ENCODE data around the gene OGDHL.

The OGDHL gene

GRCh38 chr10:49688261-49688846, 73.8 kb downstream of the OGDHL start:
- no peak for DNase-seq

DNA sequence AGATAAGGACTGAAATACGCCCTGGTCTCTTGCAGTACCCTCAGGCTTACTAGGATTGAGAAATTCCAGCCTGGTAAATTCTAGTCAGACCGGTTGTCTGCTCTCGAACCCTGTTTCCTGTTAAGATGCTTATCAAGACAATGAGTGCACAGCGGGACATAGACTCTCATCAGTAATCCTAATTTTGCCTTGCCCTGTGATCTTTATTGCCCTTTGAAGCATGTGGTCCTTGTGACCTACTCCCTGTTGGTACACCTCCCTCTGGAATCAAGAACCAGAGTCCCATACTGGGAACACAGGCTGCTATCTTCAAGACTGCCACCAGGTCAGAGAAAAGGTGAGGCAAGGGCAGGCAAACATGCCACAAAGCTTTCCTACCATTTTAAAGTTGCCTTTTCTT, 75.5 kb downstream of the OGDHL start:
- no peak for DNase-seq
